Thoracic aorta (tissue), 2 donors: ENCODE measurements around the gene SLC25A13. TPM values are rescaled to one million over a fixed set of nuclear protein-coding genes. Genes with fewer than 3 reads are reported as not detected.

Experiments used
- ATAC-seq: fragments of 150-250 bp; one replicate; pipeline ENCODE4 v1.8.0; 2017; ENCODE audit warnings: low read depth; ENCODE audit not compliant: insufficient number of reproducible peaks, low FRiP score
- DNase-seq: peaks from one replicate; pipeline ENCODE4 v3.0.0-alpha.2; 2020; ENCODE audit warnings: low spot score
- H3K27ac ChIP-seq, 2 donors: fragments of 200-600 bp; sonication (generic); 1 replicate in 1 of 2; 2 replicates in 1 of 2; pipeline ENCODE4 v1.5.1; 2016; ENCODE audit warnings: mild to moderate bottlenecking in 2 of 2, moderate library complexity in 2 of 2
- H3K27me3 ChIP-seq: fragments of 200-600 bp; sonication (generic); replicated peaks from 2 replicates; pipeline ENCODE4 v1.6.0; 2016; ENCODE audit warnings: mild to moderate bottlenecking; ENCODE audit not compliant: insufficient read depth
- H3K36me3 ChIP-seq: fragments of 200-600 bp; sonication (generic); one replicate; pipeline ENCODE4 v1.5.1; 2016
- H3K4me1 ChIP-seq, 2 donors: fragments of 200-600 bp; sonication (generic); 1 replicate in 1 of 2; 2 replicates in 1 of 2; pipeline versions ENCODE4 v1.5.1 to v1.6.0; 2016; ENCODE audit warnings: low read depth in 2 of 2, mild to moderate bottlenecking in 1 of 2; ENCODE audit not compliant: control insufficient read depth in 1 of 2
- H3K4me3 ChIP-seq: fragments of 200-600 bp; sonication (generic); 2 replicates; pipeline ENCODE4 v1.5.1; 2016; ENCODE audit warnings: mild to moderate bottlenecking
- H3K9me3 ChIP-seq: fragments of 200-600 bp; sonication (generic); 2 replicates; pipeline ENCODE4 v1.5.1; 2016
- total RNA-seq, 2 donors: library from RNA; depleted of rRNA; stranded (reverse); fragments of >200 nt; gene quantifications; one replicate each; pipeline versions ENCODE4 v1.1.0 to v1.2.3, GENCODE V29; 2016
- TF ChIP-seq, protein P1 (sequence below): fragments of 200-600 bp; sonication (generic); IDR thresholded peaks from one replicate; pipeline ENCODE4 v1.5.1; 2019; ENCODE audit warnings: antibody characterized with exemption

SLC25A13 gene
- total RNA-seq, 2 donors from 2014 or later: 18.5 to 24.2 TPM

- no peaks in the 10 kb centered on the region for H3K36me3 ChIP-seq
- peaks cover 0 to 11% of the 10 kb centered on the region in 2 donors for H3K4me1 ChIP-seq
- ATAC-seq: no peak
- H3K9me3 ChIP-seq: no peaks in the 10 kb centered on the region
- TF ChIP-seq, protein P1, sequence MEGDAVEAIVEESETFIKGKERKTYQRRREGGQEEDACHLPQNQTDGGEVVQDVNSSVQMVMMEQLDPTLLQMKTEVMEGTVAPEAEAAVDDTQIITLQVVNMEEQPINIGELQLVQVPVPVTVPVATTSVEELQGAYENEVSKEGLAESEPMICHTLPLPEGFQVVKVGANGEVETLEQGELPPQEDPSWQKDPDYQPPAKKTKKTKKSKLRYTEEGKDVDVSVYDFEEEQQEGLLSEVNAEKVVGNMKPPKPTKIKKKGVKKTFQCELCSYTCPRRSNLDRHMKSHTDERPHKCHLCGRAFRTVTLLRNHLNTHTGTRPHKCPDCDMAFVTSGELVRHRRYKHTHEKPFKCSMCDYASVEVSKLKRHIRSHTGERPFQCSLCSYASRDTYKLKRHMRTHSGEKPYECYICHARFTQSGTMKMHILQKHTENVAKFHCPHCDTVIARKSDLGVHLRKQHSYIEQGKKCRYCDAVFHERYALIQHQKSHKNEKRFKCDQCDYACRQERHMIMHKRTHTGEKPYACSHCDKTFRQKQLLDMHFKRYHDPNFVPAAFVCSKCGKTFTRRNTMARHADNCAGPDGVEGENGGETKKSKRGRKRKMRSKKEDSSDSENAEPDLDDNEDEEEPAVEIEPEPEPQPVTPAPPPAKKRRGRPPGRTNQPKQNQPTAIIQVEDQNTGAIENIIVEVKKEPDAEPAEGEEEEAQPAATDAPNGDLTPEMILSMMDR: no peak
- no peaks in the 10 kb centered on the region for H3K27me3 ChIP-seq
- no peak for DNase-seq
- H3K27ac ChIP-seq: peak overlapping the region in 1 of 2 donors; percentile 4
- no peak overlapping the region for H3K4me3 ChIP-seq
These were observed 122.5 kb downstream of the SLC25A13 start for GRCh38 chr7:96199421-96199820.

DNA sequence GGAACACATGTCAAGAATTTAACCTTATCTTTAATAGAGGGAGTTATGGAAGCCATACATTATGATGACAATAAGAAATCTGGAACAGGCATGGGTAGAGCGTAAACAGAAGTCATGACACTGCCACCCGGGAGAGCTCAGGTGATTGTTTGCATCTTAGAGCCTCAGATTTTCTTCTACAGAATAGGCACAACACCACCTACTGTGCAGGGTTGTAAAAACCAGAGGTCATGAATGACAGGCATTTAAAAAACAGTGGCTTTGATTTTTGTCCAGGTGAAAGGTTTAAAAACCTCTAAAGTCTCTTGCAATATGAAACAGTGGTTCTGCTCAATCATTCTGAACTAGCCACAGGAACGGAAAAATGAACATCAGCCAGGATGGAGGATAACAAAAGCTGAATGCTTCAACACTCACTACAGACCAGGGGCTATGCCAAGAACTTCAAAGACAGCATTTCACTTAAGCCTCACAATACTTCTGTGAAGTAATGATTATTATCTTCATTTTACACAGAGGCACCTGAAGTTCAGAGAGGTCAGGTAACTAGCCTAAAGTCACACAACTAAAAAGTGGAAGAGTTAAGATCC is 123.8 kb downstream of the SLC25A13 start:
- H3K4me3 ChIP-seq: no peak overlapping the region
- H3K4me1 ChIP-seq: peaks cover 0 to 11% of the 10 kb centered on the region in 2 donors
- DNase-seq (no peak), ATAC-seq (no peak)
- no peaks in the 10 kb centered on the region for H3K9me3 ChIP-seq
- H3K27me3 ChIP-seq: no peaks in the 10 kb centered on the region
- H3K36me3 ChIP-seq: no peaks in the 10 kb centered on the region
- TF ChIP-seq, protein P1: no peak
- H3K27ac ChIP-seq: no peak overlapping the region

- no peaks in the 10 kb centered on the region for H3K27me3 ChIP-seq
- peaks cover 0 to 11% of the 10 kb centered on the region in 2 donors for H3K4me1 ChIP-seq
- H3K9me3 ChIP-seq: no peaks in the 10 kb centered on the region
- H3K27ac ChIP-seq: no peak overlapping the region
- H3K36me3 ChIP-seq: peaks cover 9% of the 10 kb centered on the region
- H3K4me3 ChIP-seq: no peak overlapping the region
- DNase-seq (no peak), ATAC-seq (no peak)
- TF ChIP-seq, protein P1: no peak
These were observed 125.2 kb downstream of the SLC25A13 start for GRCh38 chr7:96196676-96197075.

GRCh38 chr7:96189129-96189820 is 132.6 kb downstream of the SLC25A13 start:
- TF ChIP-seq, protein P1: no peak
- Histone ChIP-seq H3K9me3 (no peaks in the 10 kb centered on the region), H3K36me3 (peaks cover 9% of the 10 kb centered on the region), H3K4me3 (peak overlapping the region; percentile 53), H3K27me3 (no peaks in the 10 kb centered on the region), H3K4me1 (peaks cover 8 to 19% of the 10 kb centered on the region in 2 donors), H3K27ac (no peak overlapping the region)
- DNase-seq: no peak
- ATAC-seq: no peak

DNA sequence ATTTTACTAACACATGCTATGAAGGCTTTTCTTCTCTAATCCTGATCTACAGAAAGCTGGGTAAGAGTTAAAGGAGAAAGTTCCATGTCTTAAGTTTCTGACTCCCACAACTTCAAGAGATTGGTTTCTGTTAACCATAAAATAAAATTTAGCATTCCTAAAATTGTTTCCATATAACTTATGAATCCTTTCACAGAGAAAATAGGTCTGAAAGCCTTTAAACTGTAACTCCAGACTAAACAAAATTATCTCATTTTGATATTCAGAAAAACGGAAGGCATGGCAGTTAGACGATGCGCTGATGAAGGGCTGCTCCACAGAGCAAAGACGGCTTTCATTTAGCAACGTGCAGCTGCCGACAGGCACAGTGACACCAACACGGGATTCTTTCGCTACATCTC is 133.3 kb downstream of the SLC25A13 start:
- H3K4me3 ChIP-seq: peak overlapping the region; percentile 53
- H3K27me3 ChIP-seq: no peaks in the 10 kb centered on the region
- no peak for ATAC-seq
- peaks cover 8 to 19% of the 10 kb centered on the region in 2 donors for H3K4me1 ChIP-seq
- H3K9me3 ChIP-seq: no peaks in the 10 kb centered on the region
- TF ChIP-seq, protein P1: no peak
- H3K36me3 ChIP-seq: peaks cover 11% of the 10 kb centered on the region
- H3K27ac ChIP-seq: peak overlapping the region in 1 of 2 donors; percentile 10
- DNase-seq: no peak
